Tibial nerve (tissue), 4 donors: Measurements from ENCODE around the gene DEK. TPM values are rescaled to one million over a fixed set of nuclear protein-coding genes. Genes with fewer than 3 reads are reported as not detected.
"Not testable (repeated sequence)": the region's sequence is repeated elsewhere in the genome, so short reads cannot be mapped to it uniquely, and the experiment has no call there.

Source experiments
- DNase-seq, 2 donors: peaks; one replicate each; pipeline ENCODE4 v3.0.0-alpha.2; 2019; ENCODE audit warnings: low spot score in 2 of 2
- H3K27ac ChIP-seq, 4 donors: fragments of 200-600 bp; sonication (generic) in 3 of 4; one replicate each; pipeline ENCODE4 v1.5.1; 2017 to 2019; ENCODE audit warnings: mild to moderate bottlenecking in 1 of 4
- H3K27me3 ChIP-seq, 2 donors: fragments of 200-600 bp; sonication (generic) in 1 of 2; one replicate each; pipeline versions ENCODE4 v1.5.1 to v1.6.0; 2017 to 2019
- H3K36me3 ChIP-seq, 3 donors: fragments of 200-600 bp; sonication (generic); one replicate each; pipeline ENCODE4 v1.5.1; 2018 to 2019
- H3K4me1 ChIP-seq, 4 donors: fragments of 200-600 bp; sonication (generic) in 3 of 4; one replicate each; pipeline ENCODE4 v1.5.1; 2017 to 2019
- H3K4me3 ChIP-seq, 4 donors: fragments of 200-600 bp; sonication (generic) in 3 of 4; one replicate each; pipeline ENCODE4 v1.5.1; 2017 to 2019; ENCODE audit warnings: mild to moderate bottlenecking in 1 of 4, moderate library complexity in 1 of 4
- H3K9me3 ChIP-seq, 4 donors: fragments of 200-600 bp; sonication (generic) in 3 of 4; one replicate each; pipeline ENCODE4 v1.5.1; 2017 to 2019
- EP300 ChIP-seq, 2 donors: sonication (generic); formaldehyde crosslinking; IDR thresholded peaks; one replicate each; pipeline ENCODE4 v1.6.1; 2017; ENCODE audit warnings: antibody characterized with exemption in 2 of 2, mild to moderate bottlenecking in 1 of 2
- POLR2A ChIP-seq, 2 donors: fragments of 450-650 bp; IDR thresholded peaks; one replicate each; pipeline ENCODE4 v1.6.1; 2017; ENCODE audit warnings: antibody characterized with exemption in 2 of 2, mild to moderate bottlenecking in 2 of 2, moderate library complexity in 2 of 2
- WGBS, 2 donors: methylation state at CpG; one replicate each; pipeline ENCODE4 v1.1.5; 2018; 5-methylcytosine and 5-hydroxymethylcytosine counted together
- total RNA-seq, 4 donors: library from RNA; depleted of rRNA; stranded (reverse); fragments of >200 nt; gene quantifications; one replicate each; pipeline ENCODE4 v1.1.0, GENCODE V29; 2016
- TF ChIP-seq, protein P1 (sequence below), 5 experiments: fragments of 200-600 bp in 3 of 5; fragments of 450-650 bp in 2 of 5; sonication (generic) in 3 of 5; IDR thresholded peaks; one replicate each; pipeline ENCODE4 v1.5.1; 2016 to 2019; ENCODE audit warnings: antibody characterized with exemption in 5 of 5, mild to moderate bottlenecking in 3 of 5, moderate library complexity in 2 of 5

Gene DEK, protein sequence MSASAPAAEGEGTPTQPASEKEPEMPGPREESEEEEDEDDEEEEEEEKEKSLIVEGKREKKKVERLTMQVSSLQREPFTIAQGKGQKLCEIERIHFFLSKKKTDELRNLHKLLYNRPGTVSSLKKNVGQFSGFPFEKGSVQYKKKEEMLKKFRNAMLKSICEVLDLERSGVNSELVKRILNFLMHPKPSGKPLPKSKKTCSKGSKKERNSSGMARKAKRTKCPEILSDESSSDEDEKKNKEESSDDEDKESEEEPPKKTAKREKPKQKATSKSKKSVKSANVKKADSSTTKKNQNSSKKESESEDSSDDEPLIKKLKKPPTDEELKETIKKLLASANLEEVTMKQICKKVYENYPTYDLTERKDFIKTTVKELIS
- 100 to 1,000 TPM; 112 to 147 (median 123) TPM for total RNA-seq

DNA sequence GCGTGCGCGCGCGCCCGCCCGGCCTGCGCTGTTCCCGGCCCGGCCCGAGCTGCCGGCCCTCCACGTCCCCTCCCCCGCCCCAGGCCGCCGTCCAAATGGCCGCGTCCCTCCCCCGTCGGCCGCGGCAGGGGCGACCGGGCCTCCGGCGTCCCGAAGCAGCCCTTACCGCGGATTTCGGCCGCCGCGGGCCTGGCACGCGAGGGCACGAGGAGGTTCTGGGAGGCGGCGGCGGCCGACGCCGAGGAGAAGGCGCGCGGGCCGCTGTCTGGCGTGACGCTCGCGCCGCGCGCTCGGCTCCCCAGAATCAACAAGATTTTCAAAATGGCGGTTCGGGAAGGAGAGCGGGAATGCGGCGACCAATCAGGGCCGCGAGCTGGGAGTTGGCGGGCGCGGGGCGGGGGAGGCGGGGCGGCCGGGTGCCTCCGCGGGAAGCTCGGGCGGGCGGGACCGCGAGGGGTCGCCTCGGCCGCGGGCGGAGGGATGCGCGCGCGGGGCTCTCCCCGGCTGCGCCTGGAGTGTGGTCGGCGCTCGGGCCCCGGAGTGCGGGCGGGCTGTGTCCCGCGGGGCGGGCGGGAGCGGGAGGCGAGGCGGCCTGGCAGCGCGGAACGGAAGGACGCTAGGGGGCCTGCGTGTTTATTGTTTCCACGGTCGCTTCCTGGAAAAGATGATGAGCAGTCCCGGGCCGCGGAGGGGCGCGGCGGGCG, at the start of gene DEK:
DEK (minus strand) TSS at position 312 of the 704 bp plus-strand sequence. CDS start 543 bp downstream, outside the sequence.
- H3K36me3 ChIP-seq: no peaks in the 10 kb centered on the region
- H3K4me3 ChIP-seq: peak within 1 kb of the TSS; percentile 87 to 94 (median 88)
- no peaks in the 10 kb centered on the region for H3K27me3 ChIP-seq
- 0% methylated on average over 52 to 67 of the region's 113 CpGs for WGBS, 2 donors
- TF ChIP-seq EP300 (IDR thresholded peaks at IDR 0.05) (peak in 1 of 2 donors; percentile 62), POLR2A (IDR thresholded peaks at IDR 0.05) (peak in 1 of 2 donors; percentile 42)
- TF ChIP-seq, protein P1, sequence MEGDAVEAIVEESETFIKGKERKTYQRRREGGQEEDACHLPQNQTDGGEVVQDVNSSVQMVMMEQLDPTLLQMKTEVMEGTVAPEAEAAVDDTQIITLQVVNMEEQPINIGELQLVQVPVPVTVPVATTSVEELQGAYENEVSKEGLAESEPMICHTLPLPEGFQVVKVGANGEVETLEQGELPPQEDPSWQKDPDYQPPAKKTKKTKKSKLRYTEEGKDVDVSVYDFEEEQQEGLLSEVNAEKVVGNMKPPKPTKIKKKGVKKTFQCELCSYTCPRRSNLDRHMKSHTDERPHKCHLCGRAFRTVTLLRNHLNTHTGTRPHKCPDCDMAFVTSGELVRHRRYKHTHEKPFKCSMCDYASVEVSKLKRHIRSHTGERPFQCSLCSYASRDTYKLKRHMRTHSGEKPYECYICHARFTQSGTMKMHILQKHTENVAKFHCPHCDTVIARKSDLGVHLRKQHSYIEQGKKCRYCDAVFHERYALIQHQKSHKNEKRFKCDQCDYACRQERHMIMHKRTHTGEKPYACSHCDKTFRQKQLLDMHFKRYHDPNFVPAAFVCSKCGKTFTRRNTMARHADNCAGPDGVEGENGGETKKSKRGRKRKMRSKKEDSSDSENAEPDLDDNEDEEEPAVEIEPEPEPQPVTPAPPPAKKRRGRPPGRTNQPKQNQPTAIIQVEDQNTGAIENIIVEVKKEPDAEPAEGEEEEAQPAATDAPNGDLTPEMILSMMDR (IDR thresholded peaks at IDR 0.05): peak; percentile 57 to 78 (median 75)
- peak within 1 kb of the TSS; percentile 98 to 99 (median 99) for H3K27ac ChIP-seq
- DNase-seq: peak; percentile 71 to 81
- H3K9me3 ChIP-seq: no peaks in the 10 kb centered on the region
- peaks cover 0 to 42% (median 14%) of the 10 kb centered on the region in 4 donors for H3K4me1 ChIP-seq

DNA sequence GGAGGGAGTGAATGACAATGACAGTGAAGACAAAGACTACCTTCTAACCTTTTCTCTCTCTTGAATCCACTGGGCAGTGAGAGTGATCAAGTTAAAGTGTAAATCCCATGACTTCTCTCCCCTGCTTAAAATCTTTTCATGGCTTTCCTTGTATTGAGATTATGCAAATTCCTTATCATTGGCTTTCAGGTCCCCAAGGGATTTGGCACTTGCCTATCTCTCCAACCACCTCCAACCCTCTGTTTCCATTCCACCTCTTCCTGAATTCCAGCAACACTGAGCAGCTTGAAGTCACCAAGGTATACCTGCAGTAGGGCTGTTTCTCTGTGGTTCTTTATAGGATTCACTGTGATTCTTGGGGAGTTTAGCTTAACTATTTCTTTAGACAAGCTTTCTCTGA, 48.0 kb upstream of the DEK start:
- no peaks in the 10 kb centered on the region for H3K9me3 ChIP-seq
- no peaks in the 10 kb centered on the region for H3K4me1 ChIP-seq
- no peak overlapping the region for H3K4me3 ChIP-seq
- TF ChIP-seq EP300 (IDR thresholded peaks at IDR 0.05) (no peak), POLR2A (IDR thresholded peaks at IDR 0.05) (no peak)
- TF ChIP-seq, protein P1 (IDR thresholded peaks at IDR 0.05): no peak
- no peak overlapping the region for H3K27ac ChIP-seq
- H3K27me3 ChIP-seq: no peaks in the 10 kb centered on the region
- DNase-seq: no peak
- H3K36me3 ChIP-seq: no peaks in the 10 kb centered on the region

DNA sequence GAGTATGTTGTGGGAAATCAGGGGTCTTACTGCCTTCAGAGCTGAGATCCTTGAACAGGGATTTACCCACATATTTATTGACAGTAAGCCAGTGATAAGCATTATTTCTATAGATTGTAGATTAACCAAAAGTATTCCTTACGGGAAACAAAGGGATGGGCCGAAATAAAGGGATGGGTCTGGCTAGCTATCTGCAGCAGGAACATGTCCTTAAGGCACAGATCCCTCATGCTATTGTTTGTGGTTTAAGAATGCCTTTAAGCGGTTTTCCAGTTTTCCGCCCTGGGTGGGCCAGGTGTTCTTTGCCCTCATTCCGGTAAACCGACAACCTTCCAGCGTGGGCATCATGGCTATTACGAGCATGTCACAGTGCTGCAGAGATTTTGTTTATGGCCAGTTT, 45.7 kb upstream of the DEK start:
- H3K27ac ChIP-seq, H3K4me3 ChIP-seq, H3K9me3 ChIP-seq, H3K27me3 ChIP-seq, H3K4me1 ChIP-seq, H3K36me3 ChIP-seq, DNase-seq: not testable (repeated sequence)
- 67 to 69% methylated on average over 8 of the region's 8 CpGs for WGBS, 2 donors

DNA sequence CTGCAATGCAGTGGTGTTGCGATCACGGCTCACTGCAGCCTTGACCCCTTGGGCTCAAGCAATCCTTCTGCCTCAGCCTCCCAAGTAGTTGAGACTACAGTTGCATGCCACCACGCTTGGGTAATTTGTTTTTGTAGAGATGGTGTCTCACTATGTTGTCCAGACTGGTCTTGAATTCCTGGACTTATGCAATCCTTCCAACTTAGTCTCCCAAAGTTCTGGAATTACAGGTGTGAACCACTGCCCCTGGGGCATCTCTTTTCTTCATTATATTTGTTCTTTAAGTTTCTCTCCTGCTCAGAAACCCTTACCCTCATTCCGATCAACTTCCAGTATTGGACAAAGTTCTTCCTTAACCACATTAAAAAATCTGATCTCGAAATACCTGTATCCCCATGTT, 44.7 kb upstream of the DEK start:
- WGBS, 2 donors: 96 to 97% methylated on average over 5 of the region's 5 CpGs
- Histone ChIP-seq H3K4me3 (no peak overlapping the region), H3K9me3 (no peaks in the 10 kb centered on the region), H3K27ac (no peak overlapping the region), H3K36me3 (no peaks in the 10 kb centered on the region), H3K4me1 (no peaks in the 10 kb centered on the region), H3K27me3 (no peaks in the 10 kb centered on the region)
- DNase-seq: no peak
- TF ChIP-seq POLR2A (IDR thresholded peaks at IDR 0.05) (no peak), EP300 (IDR thresholded peaks at IDR 0.05) (no peak)
- TF ChIP-seq, protein P1 (IDR thresholded peaks at IDR 0.05): no peak

DNA sequence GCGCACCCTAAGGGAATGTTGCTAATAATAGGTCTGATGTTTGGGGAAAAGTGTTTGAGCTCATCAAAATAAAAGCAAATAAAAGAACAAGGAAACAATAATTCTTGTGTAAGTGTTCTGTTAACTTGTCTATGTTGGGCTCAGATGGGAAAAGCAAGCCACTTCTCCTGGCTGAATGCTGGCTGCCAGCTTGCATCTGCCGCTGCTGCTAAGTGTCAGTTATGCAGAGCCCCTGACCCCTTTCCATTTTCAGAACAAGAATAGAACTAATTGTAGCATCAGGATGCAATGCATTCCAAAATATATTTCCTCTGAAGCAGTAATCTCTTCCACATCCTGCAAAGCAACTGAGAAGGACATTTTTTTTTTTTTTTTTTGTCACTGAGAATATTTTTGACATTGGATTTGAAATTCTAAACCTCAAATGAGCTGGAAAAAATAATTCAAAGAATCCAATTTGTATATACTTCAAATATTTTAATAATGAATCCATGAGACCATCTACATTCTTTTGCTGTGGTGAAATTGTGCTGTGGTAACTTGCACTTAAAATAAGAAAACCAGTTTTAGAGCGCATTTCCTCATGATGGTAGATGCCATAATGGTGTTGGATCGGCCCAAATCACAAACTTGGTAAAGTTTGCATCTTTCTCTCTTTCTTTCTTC, 43.9 kb upstream of the DEK start:
- Histone ChIP-seq H3K4me1 (no peaks in the 10 kb centered on the region), H3K9me3 (no peaks in the 10 kb centered on the region), H3K27me3 (no peaks in the 10 kb centered on the region), H3K4me3 (no peak overlapping the region), H3K27ac (no peak overlapping the region), H3K36me3 (no peaks in the 10 kb centered on the region)
- TF ChIP-seq, protein P1 (IDR thresholded peaks at IDR 0.05): no peak
- TF ChIP-seq EP300 (IDR thresholded peaks at IDR 0.05) (no peak), POLR2A (IDR thresholded peaks at IDR 0.05) (no peak)
- no peak for DNase-seq
- WGBS, 2 donors: 62 to 71% methylated on average over 4 of the region's 4 CpGs
